NCI-H82 treated with DMSO at 0.1 percent for 48 hours (cell line): Measurements from ENCODE around the gene FAM83C.

Experiments used
- DNase-seq: peaks from one replicate; lab custom pipeline; 2025; ENCODE audit not compliant: unreplicated experiment; lab: John Stamatoyannopoulos, UW

Gene FAM83C

GRCh38 chr20:35284992-35285805 lies 7.0 kb downstream of the FAM83C start:
- no peak for DNase-seq

- DNase-seq, result peak; percentile 77
Measured at GRCh38 chr20:35284267-35284991, 7.8 kb downstream of the FAM83C start, which contains the start of gene EIF6. TSS of gene EIF6 (minus strand) at chr20:35284772. CDS start at chr20:35284487, 285 bp downstream.

GRCh38 chr20:35283441-35284266 lies 8.6 kb downstream of the FAM83C start:
- DNase-seq, result no peak

GRCh38 chr20:35281506-35282101 lies 10.6 kb downstream of the FAM83C start:
- DNase-seq, result no peak

- no peak for DNase-seq
Measured at GRCh38 chr20:35280523-35280922, 11.7 kb downstream of the FAM83C start.

- no peak for DNase-seq
Measured at GRCh38 chr20:35279533-35280174, 12.6 kb downstream of the FAM83C start.

GRCh38 chr20:35279040-35279439 lies 13.2 kb downstream of the FAM83C start:
- no peak for DNase-seq

- peak; percentile 82 for DNase-seq
Measured at GRCh38 chr20:35277531-35278395, 14.5 kb downstream of the FAM83C start, which contains the start of gene MMP24OS. TSS of gene MMP24OS (minus strand) at chr20:35278122. CDS start at chr20:35277929, 193 bp downstream.

- no peak for DNase-seq
Measured at GRCh38 chr20:35277127-35277526, 15.1 kb downstream of the FAM83C start.

GRCh38 chr20:35276408-35276807 lies 15.8 kb downstream of the FAM83C start:
- DNase-seq, result no peak

- DNase-seq, result no peak
Measured at GRCh38 chr20:35275741-35276251, 16.4 kb downstream of the FAM83C start.

GRCh38 chr20:35274172-35275092 lies 17.8 kb downstream of the FAM83C start:
- no peak for DNase-seq

- DNase-seq, result no peak
Measured at GRCh38 chr20:35273449-35274171, 18.6 kb downstream of the FAM83C start.

GRCh38 chr20:35271904-35272303 lies 20.3 kb downstream of the FAM83C start:
- no peak for DNase-seq

GRCh38 chr20:35271073-35271882 lies 20.9 kb downstream of the FAM83C start:
- DNase-seq, result no peak

GRCh38 chr20:35270021-35270902 lies 22.0 kb downstream of the FAM83C start:
- DNase-seq, result no peak
